Hematopoietic multipotent progenitor cell treated with erythropoietin and hydrocortisone succinate and interleukin-3 and kit ligand, for 17 days (in vitro differentiated cells): ENCODE measurements around the gene PNLIPRP1.

Source experiments
- DNase-seq: peaks from one replicate; pipeline ENCODE4 v3.0.0-alpha.2; 2015; ENCODE audit warnings: low spot score

The PNLIPRP1 gene

DNA sequence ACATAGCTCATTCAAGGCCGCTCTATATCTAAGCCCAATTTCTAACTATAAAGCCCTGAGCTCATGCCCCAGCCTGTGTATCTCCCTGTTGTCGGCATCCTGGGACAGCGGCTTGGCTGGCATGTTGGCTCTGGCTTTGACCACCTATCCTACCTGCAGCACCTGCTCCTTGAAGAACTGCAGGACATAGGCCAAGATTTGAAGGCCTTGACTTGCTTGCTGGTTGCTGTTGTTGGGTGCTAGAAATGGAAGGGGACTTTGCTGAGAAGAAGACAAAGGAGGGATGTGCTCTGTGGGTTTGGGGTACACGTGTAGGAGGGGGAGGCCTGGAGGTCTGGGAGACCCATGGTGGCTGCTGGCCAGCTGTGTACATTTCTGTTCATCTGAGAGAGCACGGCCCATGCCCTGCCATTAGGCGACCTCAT lies 41.1 kb downstream of the PNLIPRP1 start:
- no peak for DNase-seq

DNA sequence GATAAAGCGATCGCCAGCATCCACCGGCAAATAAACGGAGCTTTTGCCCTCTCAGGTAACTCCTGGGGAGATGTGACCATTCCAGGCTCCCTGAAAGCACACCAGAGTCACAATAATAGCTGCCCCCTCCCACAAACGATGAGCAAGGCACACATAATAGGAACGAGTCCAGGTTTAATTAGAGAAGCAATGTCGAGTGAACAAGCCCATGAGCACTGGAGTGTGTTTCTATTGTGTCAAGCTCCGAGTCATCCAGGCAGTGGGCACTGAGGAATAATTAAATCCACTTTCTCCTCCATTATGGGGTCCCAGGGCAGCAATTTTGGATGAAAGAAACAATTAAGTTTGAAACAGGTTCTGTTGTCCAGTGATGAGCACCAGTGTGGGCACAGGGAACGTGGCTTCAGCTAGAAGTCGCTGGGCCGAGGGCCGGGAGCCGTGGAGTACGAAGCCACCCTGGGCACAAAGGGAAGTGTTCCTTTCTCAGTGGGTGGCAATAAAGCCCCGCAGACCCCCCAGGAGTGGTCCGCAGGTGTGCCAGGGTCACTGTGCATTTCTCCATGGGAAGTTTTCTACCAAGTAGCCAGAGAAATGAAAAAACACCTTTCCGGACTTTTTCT lies 41.9 kb downstream of the PNLIPRP1 start:
- DNase-seq: no peak

DNA sequence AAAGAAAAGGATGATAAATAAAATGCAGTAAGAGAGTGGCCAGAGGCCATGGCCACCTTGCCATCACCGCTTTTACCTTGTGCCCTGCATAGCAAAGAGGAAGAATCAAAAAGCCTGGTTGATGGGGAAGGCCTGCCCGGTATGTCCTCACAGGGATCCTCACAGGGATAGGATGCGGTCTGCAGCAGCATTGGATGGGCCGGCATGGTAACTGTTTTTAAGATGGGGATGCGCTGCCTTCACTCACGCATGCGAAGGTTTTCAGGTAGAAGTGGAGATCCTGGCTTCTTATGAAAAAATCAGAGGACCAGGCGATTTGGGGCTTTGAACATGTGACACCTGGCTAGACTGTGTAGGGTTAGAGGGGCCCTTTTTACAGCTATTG lies 42.4 kb downstream of the PNLIPRP1 start:
- DNase-seq: no peak

DNA sequence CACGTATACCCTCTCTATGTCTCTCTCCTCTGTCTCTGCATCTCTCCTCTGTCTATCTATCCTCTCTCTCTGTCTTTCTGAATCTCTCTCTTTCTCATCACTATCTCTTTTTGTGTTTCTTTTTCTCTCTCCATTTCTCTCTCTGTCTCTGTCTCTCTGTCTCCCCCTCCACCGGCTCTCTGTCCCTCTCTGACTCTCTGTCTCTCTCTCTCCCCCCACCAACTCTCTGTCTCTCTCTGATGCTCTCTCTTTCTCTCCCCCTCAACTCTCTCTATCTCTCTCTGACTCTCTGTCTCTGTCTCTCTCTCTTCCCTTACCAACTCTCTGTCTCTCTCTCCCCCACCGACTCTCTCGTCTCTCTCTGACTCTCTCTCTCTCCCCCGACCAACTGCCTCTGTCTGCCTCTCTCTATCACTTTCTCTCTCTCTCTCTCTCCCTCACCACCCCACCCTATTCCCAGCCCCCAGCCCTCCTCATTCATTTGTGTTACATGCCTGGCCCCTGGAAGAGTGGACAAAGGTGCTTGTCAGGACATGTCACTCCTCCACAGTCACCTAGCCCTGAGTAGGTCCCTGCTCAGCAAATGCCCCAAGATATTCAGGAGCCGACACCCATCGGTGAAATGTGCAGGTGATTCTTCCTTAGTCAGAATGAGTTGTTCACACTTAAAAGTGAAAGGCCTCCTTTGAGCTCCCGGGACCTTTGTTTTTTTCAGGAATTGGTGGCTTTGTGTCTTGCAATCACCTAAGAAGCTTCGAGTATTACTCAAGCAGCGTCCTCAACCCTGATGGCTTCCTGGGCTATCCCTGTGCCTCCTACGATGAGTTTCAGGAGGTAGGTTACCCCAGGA lies 43.6 kb downstream of the PNLIPRP1 start:
- no peak for DNase-seq

DNA sequence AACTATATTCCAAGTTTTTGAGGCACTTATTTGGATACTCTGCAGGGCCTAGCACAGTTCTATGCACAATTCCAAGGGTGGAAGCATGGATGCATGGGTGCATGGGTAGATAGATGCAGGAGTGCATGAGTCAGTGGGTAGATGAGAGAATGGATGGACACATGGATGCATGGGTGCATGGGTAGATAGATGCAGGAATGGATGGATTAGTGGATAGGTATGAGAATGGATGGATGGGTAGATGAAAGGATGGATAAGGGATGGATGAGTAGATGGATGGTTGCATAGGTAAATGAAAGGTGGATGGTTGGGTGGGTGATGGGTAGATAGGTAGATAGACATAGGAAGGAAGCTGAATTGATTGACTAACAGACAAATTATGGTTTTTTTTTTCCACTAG lies 45.6 kb downstream of the PNLIPRP1 start:
- no peak for DNase-seq

DNA sequence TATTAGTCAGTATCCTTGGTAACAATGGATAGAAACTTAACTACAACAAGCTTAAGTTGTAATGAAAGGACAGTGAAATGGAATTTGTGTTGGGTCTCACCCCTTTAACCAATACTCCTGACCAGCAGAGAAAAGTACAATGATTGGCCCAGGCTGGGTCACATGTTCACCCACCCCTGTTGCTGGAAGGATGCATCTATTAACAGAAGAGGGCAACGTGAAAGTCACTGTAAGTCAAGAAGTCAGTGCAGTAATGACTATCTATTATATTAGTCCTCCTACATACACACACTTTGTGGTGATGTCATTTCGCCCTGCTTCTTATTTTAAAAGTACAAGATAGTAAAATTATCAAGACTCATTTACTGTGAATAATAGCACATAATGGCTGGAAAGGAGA lies 46.2 kb downstream of the PNLIPRP1 start:
- DNase-seq: no peak

DNA sequence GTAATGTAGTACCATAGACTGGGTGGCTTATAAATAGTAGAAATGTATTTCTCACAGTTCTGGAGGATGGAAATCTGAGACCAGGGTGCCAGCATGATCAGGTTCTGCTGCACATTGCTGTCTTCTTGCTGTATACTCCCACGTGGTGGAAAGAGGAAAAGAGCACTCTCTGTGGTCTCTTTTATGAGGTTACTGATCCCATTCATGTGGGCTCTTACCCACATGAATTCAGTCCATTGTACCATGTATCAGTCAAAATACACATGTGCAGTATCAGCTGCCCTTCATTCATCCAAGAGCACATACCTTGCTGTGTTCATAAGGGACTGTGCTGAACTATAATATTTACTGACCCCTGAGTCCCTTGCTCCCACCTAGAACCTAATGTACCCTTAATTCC lies 47.1 kb downstream of the PNLIPRP1 start:
- DNase-seq: no peak

DNA sequence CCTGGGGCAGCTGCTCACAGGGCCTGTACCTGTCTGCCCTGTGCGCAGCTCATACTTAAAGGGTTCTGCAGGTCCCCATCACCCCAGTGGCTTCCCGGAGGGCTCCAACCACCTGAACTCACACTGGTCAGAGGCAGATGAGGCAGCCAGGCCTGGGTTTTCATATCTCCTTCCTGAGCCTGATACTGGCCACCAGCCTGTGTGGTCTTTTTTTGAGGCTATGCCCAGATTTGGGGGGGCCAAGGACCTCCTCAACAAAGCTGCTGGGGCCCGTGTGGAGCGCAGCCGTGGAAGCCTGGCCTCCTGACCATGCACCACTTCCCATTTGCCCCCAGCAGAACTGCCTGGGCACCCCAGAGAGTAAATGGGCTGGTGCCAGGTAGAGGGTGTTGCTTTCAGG lies 55.7 kb downstream of the PNLIPRP1 start:
- no peak for DNase-seq

DNA sequence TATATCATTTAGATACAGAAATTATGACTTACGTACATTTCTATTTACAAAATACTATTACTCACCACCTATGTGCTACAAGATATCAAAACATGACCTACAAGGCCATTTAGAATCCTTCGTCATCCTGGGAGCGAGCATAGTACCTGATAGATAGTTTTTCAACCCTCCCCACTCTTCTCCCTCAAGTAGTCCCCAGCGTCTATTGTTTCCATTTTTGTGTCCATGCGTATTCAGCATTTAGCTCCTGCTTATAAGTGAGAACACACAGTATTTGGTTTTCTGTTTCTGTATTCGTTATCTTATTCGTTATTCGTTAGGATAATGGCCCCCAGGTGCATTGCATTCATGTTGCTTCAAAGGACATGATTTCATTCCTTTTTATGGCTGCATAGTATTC lies 58.1 kb downstream of the PNLIPRP1 start:
- DNase-seq: no peak

DNA sequence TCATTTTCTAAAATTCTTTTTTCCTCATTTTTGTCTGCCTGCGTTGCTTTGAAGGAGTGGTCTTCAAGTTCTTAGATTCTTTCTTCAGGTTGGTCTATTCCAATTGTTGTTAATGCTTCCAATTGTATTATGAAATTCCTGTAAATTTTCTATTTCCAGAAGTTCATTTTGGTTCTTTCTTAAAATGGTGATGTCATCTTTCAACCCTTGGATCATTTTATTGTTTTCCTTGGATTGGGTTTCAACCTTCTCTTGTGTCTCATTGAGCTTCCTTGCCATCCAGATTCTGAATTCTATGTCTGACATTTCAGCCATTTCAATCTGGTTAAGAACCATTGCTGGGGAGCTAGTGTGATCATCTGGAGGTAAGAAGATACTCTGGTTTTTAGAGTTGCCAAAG lies 63.1 kb downstream of the PNLIPRP1 start:
- no peak for DNase-seq

DNA sequence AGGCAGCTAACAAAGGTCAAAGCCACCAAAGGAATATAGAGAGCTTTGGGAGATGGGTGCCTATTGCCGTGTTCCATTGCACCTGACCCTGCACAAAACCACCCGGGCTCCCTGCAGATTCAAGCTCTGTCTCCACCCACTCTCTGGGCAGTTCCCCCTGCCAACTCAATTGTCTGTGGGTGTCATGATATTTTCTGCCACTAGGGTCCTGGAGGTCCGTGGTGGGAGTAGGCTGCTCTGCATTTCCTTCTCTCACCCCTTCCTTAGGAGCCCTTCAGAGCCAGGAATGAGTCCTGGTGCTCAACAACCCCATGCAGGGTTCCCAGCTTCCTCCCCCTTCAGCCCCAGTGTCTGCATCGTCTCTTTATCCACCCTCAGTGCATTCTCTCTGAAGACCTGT lies 64.1 kb downstream of the PNLIPRP1 start:
- no peak for DNase-seq

DNA sequence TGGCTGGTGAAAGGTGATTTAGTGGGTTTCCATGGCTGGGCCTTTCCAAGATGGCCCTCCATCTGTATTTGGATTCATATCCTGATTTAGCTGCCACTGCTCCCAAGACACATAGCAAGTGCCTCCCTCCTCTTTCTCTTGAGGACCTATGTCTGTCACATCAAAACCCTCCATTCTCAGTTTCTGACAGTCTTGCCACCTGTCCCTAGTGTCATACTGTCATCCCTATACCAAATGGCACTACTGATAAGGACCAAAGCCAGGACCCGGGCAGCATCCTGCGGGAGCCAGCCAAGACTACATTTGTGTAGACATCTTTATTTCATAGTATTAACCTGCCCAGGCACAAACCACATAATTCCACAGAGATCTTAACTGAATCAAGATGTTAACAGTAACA lies 64.8 kb downstream of the PNLIPRP1 start:
- no peak for DNase-seq

DNA sequence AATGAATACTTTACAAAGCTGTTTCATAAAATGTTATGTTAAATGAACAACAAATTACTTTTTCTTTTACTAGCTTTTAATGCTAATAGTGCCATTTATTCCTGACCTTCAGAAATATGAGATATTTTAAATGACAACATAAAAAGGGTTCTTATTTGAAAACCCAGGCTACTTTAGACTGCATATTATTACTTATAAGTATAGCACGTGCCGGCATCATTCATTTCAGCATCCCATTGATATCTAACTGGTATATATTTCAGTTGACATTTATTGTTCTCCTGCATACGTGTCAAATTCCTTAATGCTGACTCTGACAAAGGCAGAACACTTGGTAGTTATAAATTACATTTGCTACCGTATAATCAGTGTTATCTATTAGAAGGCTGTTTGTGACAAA lies 65.3 kb downstream of the PNLIPRP1 start:
- DNase-seq: no peak

DNA sequence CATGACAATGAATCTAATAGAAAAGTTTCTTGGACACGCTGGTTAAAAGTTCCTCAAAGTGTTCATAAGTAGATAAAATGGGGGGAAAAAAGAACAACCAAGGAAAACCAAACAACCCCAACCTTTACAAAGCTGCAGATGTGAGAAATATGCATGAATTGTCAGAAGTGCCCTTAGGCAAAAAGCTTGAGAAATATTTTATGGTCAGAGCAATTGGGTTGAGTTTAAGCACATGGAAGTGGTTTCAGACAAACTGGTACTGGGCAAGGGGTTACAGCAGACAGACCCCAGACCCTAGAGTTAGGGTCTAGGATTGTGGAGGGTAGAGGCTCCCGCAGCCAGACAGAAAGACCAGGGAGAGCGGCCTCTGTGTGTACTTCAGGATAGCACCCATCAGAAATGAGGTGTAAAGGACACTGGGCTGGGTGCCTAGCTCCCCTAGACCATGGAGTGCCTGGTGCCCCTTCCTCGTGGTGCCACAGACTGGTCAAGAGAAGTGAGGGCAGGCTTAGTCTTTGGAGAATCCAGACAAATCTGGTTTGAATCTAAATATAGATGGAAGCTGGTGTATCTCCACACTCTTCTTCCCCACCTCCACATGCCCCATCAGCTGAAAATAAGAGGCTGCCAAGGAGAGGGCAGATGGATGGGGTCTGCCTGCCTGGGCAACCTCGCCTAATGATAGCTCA lies 67.2 kb downstream of the PNLIPRP1 start:
- no peak for DNase-seq
